ENCODE data around the gene GHRL.

The GHRL gene

GRCh38 chr3:10294030-10294586 lies 1.4 kb upstream of the GHRL start:
- no peak for DNase-seq

- no peak for DNase-seq
Observed at GRCh38 chr3:10291641-10292040, 1.1 kb downstream of the GHRL start.

- DNase-seq = no peak
Observed at GRCh38 chr3:10290481-10291176, 2.1 kb downstream of the GHRL start.

- no peak for DNase-seq
Observed at GRCh38 chr3:10289787-10290355, 2.9 kb downstream of the GHRL start.

- no peak for DNase-seq
Observed at GRCh38 chr3:10289077-10289476, 3.7 kb downstream of the GHRL start.

GRCh38 chr3:10288575-10288960 lies 4.2 kb downstream of the GHRL start:
- DNase-seq = no peak

DNA sequence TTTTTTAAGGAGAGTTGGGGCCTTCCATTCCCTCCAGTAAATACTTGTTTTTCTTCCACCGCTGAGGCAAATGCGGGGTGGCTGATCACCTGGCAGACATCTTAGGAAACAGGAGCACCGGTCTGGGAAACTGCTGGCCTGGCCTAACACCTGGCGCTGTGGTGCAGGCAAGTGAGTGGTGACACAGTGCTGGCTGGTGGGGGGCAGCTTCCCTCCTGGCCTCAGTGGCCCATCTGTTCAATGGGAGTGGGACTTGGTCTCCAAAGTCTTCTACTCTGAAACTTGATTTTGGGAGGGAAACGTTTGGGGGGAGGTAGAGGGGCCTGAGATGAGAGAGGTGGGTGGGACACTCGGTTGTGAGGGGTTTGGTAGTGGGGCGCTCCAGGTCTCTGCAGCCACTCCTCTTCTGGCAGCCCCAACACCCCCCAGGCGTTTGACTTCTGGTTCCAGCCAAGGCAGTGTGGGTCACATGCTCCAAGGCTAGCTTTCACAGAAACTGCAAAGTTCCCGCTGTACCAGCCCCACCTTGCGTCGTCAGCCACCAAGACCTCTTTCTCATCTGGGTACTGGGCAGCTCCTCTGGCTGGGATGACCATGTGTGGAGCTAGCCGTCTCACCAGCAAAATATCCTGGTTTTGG lies 4.7 kb downstream of the GHRL start:
- DNase-seq = no peak

DNA sequence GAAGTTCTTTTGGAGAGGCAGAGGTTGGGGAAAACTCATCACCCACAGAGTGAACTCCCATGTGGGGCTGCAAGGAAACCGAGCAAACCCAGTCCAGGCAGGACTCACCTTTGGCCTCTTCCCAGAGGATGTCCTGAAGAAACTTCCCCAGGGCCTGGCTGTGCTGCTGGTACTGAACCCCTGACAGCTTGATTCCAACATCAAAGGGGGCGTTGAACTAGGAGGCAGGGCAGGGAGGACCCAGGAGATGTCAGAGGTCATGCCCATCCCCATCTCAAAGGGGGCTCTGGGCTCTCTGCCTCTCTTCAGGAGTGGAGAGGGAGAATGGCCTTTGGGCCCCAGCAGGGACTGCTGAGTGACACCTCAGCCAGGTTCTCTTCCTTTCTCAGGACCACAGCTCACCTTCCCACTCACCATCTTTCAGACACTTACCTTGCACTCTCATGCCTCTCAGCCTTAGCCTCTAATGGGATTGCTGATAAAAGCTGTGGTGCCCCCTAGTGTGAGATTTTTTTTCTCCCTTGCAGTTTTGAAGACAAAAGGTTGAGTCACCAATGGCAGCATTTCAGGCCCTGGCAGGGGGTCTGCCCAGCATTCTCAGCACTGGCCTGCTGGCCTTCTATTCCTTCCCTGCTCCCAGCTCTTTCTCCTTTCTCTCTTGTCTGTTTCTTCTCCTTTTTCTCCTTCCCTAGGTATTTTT lies 6.0 kb downstream of the GHRL start:
- peak; percentile 29 to 70 for DNase-seq

DNA sequence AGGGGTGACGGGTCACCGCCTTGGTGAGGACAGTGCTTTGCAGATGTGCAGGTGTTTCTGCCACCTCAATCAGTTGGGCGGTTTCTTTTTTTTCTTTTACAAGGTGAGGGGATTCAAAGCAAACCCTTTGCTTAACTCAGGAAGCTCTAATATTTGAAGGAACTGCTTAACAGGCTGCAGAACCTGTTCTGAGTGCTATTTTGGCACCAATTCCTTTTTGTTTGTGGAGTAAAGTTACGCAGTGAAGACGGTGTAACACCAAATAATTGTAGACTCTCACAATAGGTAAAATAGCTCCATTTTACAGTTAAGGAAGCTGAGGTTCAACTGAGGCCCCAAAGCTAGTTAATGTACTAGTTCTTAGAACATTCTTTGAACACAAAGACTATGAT lies 6.6 kb downstream of the GHRL start:
- no peak for DNase-seq

- DNase-seq = no peak
Observed at GRCh38 chr3:10285272-10286132, 7.2 kb downstream of the GHRL start.

DNA sequence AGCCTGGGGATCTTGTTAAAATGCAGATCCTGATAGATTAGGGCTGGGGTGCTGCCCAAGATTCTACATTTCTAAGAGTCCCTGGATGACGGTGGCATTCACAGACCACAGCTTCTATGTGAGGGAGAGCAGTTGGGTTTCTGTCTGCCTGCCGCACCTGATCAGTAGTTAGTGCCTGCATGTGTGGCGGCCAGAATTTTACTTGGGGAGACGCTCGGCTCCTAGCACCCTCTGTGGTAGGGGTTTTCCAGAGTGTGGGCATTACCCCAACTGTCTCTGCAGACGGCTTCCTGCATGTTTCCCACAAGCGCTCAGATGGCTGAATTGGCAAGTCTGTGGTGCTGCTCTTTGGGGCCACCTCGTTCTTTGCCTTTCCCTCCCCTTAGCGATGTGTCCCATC lies 8.3 kb downstream of the GHRL start:
- peak; percentile 47 to 73 for DNase-seq

GRCh38 chr3:10283638-10284037 lies 9.1 kb downstream of the GHRL start:
- DNase-seq = no peak

DNA sequence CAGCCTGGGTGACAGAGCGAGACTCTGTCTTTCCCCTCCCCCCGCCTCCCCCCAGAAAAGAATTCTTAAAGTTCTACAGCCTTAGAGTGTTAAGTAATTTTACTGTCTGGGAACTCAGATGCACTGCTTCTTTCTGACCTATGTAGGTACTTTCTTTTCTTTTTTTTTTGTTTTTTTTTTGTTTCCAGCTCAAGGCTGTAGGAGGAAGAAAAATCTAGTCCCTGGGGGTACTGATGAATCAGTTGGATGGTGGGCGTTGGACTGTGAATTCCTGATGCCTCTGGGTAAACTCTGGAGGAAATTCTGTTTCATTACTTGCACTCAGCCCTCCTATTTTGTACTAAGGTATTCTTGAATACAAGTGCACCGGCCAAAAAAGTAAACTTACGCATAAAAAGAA lies 10.8 kb downstream of the GHRL start:
- DNase-seq = no peak

GRCh38 chr3:10280571-10280970 lies 12.2 kb downstream of the GHRL start:
- no peak for DNase-seq

GRCh38 chr3:10280177-10280529 lies 12.6 kb downstream of the GHRL start:
- no peak for DNase-seq

- DNase-seq = no peak
Observed at GRCh38 chr3:10279384-10280176, 13.2 kb downstream of the GHRL start.

DNA sequence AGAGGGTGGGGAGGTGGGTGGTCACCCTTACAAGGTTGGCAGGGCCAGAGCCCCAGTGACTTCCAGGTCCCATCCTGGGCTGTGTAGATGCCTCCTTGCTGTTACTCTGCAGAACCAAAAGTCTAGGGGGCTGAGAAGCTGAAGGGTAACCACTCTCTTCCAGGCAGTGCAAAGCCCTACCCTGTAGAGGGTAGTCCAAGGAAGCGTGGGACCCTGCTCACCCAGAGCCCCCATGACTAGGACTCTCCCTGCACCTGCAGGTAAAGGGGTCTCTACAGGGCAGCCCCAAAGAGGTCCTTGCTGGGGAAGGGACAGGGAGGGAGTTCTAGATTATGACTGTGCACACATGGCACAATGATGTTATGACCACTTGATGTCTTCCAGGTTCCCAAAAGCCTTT lies 14.2 kb downstream of the GHRL start:
- DNase-seq = no peak

GRCh38 chr3:10277115-10277625 lies 15.6 kb downstream of the GHRL start:
- no peak for DNase-seq

- no peak for DNase-seq
Observed at GRCh38 chr3:10274601-10275000, 18.1 kb downstream of the GHRL start.

DNA sequence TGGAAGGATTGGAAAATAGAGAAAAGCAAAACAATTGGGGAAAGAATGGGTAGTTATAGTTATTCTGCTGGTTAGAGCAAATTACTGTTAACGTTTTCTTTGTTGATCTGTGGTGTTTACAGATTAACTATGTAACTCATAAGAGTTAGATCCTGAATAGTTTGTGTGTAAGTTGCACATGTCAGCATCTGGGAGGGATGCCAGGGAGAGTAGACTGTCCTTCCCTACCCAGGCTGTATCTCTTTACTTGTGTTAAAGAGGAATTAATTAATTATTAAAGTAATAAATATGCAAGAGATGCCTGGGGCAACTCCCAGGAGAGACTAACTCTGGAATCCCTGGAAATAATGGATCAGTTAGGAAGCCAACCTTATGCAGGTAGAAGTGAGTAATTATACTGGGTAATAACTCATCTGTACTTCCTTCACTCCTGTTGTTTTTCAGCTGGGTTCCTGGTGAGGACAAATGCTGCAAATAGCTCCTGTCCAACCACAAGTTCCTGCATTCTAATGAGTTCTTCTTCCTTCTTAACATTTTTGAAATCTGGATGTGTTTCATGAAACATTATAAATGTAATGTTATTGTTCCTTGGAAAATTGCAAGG lies 18.9 kb downstream of the GHRL start:
- no peak for DNase-seq

DNA sequence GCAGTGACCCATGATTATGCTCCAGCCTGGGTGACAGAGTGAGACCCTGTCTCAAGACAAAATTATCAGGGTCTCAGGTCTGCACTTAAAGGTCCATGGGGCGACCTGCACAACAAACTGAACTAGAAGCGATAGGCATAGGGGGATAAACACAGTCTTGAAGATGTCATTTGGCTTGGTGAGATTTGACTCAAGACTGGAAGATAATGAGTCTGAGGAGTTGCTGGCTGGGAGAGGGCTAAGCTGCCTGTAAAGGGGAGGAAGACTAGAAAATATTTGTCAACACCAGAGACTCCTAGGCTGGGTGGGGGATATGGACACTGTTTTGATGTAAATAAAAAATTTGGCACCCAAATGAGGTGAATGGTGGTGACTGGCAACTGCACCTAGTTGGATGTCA lies 19.8 kb downstream of the GHRL start:
- no peak for DNase-seq

All from CD4-positive, alpha-beta T cell treated with Interleukin-4 for 1 hour (primary cell).